A172 (cell line): Measurements from ENCODE around the gene CMTM3. TPM values are rescaled to one million over a fixed set of nuclear protein-coding genes. Genes with fewer than 3 reads are reported as not detected.

Experiments
- DNase-seq: peaks from one replicate; pipeline ENCODE4 v3.0.0-alpha.2; 2015; ENCODE audit warnings: low spot score
- total RNA-seq: library from RNA; depleted of rRNA; stranded (reverse); fragments of >200 nt; shearing (Covaris generic); gene quantifications from 2 replicates; pipeline ENCODE4 v1.2.3, GENCODE V29; 2014

The CMTM3 gene
- total RNA-seq, 1 experiment from 2014 or later, result 53.7 TPM

DNA sequence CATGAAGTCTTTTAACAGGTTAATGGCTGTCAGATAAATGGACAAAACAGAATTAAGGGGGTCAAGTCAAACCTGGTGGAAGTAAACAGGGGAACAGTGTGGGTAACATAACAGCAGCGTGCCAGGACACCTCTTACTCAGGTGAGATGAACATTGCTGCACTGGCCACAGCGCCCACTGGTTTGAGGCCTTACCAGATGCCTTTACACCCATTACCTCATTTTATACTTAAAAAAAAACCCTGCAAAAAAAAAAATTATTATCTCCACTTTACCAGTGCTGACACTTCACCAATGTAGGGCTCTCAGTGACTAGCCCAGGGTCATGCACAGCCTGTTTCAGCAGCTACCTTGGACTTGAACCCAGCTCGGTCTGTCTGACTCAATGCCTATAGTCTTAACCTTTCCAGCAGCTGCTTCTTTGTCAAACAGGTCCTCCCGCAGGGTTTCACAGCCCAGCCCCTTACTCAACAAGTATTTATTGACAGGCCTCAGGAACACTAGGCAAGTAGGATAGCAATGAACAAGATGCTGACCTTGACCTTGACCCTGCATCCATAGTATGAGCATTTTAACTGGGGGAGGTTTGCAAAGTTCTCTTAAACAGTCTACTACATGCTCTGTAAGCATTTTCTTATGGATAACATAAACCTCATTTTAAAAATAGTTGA, 30.2 kb downstream of the CMTM3 start:
- no peak for DNase-seq

DNA sequence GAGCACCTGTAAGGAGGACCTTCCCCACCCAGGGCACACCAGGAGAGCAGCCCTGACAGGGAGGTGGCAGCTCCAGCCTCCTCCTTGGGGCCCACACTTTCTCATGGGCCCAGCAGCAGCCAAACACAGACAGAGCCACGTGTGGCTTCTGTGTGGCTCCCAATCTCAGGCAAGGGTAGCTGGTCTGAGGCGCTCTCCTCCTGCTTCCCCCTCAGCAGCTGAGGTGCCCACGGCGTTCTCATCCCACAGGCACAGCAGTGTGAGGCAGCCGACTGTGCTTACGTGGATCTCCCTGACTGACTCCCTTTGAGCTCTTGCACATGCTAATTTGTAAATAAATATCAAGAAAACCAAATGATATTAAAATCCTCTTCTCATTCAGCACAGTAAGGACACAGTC, 30.9 kb downstream of the CMTM3 start:
- no peak for DNase-seq

DNA sequence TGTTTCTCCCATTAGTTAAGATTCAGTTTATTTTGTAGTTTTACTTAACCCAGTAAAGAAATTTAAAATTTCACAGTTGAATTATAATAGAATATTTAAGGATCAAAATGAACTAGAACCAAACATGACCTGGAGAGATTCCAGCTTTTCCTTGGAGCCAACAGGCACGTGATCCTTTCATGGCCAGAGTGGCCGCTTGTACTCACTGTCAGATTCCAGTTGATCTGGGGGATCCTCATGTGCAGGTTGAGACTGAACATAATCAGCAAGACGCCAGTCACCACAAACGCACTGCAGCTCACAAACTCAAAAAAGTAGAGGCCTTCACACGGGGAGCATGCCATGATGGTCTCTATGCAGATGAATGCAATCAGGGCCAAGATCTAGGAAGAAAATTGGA, 31.7 kb downstream of the CMTM3 start:
- no peak for DNase-seq

DNA sequence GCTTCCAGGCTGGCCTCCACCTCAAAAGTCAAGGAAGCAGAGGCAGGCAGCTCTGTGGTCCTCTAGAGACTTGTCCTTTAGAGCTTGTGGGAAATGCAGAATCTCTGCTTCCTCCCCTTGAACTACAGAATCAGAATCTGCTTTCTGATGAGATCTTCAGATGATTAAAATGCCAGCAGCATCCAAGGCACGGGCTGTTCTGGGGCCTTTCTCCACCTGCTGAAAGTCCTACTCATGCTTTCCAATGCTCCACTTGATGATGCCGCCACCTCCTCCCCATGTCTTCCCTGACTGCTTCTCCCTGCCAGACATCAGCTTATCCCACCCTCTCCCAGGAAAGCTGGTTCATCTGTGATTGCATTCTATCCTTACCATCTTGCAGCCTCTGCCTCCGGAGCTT, 33.3 kb downstream of the CMTM3 start:
- DNase-seq, result no peak

DNA sequence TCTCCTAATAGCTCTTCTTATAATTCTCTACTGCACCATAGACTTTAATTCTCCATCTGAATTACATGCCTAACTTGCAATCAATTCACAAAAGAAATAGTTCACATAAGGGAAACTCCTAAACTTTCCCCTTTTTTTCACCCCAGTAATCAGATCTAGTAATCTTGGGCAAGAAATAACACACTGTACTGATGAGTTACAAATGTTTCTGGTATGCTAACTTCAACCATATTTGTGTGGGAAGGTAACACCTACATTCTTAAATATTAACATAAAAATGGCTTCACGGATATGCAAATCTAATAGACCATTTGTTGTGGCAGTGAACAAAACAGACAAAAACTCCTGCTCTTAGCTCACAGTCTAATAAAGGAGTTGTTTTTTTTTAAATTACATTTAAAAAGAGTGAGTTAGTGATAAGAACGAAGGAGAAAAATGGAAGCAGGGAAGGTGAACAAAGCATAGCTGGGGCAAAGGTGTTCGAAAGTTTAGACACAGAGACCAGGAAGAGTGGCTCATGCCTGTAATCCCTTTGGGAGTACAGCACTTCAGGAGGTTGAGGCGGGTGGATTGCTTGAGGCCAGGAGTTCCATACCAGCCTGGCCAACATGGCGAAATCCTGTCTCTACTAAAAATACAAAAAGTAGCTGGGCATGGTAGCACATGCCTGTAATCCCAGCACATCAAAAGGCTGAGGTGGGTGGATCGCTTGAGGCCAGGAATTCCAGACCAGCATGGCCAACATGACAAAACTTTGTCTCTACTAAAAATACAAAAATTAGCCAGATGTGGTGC, 34.8 kb downstream of the CMTM3 start:
- no peak for DNase-seq

DNA sequence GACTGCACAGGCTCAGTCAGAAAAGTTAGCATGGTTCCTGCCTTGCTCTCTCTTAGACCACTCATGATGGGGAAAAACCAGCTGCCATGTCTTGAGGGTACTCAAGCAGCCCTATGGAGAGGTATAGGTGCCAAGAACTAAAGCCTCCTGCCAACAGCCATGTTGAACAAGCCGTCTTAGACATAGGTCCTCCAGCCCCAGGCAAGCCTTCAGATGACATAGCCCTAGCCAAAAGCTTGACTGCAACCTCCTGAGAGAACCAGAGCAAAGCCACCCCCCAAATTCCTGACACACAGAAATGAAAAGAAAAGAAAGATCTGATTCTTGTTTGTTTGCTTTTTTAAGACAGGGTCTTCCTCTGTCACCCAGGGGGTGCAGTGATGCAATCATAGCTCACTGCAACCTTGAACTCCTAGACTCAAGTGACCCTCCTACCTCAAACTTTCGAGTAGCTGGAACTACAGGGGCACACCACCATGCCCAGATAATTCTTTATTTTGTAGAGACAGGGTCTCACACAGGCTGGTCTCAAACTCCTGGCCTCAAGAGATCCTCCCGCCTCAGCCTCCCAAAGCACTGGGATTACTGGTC, 36.3 kb downstream of the CMTM3 start:
- no peak for DNase-seq

DNA sequence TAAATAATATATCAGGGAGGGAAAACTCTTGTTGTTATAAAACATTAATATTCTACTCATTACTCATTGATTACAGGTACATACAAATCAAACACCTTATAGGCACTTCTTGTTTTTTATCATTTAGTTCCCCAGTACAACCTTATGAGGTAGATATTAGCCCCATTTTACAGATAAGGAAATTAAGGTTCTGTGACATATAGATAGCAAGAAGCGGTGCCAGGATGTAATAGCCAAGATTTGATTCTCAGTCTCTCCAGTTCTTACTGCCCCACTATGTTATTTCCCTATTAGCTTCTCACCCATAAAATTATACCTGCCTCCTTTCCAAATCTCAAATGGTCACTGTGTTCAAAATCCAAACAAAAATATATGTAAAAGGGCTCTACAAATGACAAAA, 36.9 kb downstream of the CMTM3 start:
- DNase-seq, result no peak

DNA sequence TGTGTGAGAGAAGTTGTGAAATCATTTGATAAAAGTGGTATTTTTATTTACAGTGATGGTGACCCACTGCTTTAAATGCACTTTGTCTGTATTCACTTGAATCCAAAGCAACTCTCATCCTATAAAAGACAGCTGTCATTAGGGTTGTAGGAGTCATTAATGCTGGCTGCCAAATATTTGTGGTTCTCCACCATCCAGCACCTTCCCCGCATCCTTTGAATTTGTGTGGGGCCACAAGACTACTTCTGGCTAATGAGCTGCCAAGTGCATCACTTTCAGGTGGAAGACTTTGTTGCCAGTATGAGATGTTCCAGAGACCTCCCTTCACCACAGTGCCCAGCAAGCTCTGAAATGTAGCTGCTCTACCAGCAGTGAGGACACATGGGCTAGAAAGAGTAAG, 43.4 kb downstream of the CMTM3 start:
- no peak for DNase-seq

DNA sequence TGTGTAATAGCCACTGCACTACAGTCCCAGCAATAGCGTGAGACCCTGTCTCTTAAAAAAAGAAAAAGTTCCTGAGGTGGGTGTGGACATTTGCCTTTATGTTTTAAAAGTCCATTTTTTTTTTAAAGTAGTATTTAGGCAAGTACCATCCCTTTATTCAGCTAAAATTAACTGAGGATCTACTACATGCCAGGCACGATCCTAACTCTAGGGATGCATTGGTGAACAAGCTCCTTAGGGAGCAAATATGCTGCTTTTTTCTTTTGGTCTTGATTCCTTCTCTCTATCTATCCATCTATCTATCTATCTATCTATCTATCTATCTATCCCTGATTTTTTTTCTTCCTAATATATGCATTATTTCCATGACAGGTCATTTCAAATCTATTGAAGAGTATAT, 44.7 kb downstream of the CMTM3 start:
- DNase-seq, result no peak

DNA sequence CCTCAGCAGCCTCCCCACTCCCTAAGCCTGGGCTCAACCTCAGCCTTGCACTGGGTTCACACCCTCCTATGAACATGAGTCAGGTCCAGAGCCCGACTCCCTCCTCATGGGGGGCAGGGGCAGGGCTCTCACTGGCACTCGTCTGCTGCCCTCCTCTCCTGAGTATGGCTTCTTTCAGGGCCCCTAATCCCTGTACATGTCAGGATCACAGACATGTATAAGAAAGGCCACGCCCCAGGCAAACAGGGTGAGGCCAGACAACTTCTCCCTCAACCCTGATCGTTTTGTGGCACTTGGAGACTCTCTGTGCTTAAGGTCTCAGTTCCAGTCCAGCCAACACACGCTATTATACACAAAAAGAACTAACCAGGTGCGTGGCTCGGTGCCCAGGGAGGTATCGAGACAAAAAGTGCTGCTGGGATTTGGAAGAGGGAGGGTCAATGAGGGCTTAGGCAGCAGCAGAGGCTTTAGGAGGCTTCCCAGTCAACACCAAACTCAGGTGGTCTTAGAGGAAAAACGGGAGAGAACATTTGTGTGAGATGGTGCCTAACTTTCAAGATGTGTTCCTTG, 45.2 kb downstream of the CMTM3 start:
- DNase-seq, result no peak

DNA sequence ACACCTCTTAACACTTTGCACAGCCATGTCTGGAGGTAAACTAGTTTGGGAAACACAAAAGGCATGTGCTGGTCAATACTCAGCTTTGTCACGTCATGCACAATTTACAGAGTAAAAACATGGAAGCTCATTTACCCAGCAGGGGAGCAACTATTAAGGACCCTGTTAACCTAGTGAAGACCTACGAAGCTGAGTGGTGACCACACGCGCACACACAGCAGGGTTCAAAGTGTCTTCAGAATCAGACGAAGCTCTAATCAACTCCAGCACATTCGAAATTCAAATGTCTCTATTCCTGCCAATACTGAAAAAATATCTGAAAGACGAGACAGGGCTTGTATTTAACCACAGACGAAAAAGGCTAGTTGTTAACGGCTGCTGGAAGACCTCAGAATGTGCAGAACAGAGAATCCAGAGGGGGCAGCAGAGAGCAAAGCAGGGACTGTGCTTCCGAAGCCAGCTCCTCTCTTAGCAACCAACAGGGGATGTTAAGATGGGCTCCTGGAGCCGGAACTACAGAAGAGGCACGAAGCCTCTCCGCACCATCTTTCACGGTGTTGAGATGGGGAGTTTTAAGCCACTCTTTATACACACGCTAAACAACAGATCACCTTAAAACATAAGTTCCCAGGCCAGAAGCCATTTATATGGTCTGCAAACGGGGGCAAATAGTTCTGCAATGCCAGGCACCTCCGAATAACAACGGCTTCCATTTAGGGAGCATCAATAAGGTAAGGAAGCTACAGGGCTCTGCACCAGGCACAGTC, 46.4 kb downstream of the CMTM3 start:
- peak; percentile 79 for DNase-seq

DNA sequence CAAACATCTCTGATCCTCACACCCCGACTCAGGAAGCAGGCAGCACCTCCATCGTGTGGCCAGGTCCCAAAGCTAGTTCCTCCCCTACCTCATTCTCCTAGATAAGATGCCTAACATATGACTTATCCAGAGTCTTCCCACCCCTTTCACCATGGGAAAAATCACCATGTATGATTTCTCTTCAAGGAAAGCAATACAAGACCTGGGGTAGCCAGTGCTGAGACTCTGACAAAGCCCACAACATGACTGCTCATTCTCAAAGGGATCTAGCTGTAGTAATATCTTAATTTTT, 46.9 kb downstream of the CMTM3 start:
- DNase-seq, result no peak

DNA sequence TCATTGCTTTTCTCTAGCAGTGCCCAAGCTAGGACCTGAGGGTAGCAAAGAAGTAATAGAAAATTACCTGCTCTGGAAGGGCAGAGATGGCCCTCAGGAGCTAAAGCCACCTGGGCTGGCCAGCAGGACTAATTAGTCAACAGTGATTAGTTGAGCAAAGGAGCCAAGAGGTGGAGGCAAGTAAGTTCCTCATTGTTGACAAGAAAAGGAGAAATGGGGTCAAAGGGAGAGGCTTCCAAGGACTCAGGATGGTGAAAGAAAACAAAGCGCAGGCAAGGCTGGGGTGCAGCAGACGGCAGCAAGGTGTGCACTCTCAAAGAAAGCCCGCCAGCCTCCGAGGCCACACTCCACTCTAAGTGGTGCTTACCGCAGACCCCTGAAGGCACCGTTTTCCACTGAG, 47.5 kb downstream of the CMTM3 start:
- DNase-seq, result no peak

DNA sequence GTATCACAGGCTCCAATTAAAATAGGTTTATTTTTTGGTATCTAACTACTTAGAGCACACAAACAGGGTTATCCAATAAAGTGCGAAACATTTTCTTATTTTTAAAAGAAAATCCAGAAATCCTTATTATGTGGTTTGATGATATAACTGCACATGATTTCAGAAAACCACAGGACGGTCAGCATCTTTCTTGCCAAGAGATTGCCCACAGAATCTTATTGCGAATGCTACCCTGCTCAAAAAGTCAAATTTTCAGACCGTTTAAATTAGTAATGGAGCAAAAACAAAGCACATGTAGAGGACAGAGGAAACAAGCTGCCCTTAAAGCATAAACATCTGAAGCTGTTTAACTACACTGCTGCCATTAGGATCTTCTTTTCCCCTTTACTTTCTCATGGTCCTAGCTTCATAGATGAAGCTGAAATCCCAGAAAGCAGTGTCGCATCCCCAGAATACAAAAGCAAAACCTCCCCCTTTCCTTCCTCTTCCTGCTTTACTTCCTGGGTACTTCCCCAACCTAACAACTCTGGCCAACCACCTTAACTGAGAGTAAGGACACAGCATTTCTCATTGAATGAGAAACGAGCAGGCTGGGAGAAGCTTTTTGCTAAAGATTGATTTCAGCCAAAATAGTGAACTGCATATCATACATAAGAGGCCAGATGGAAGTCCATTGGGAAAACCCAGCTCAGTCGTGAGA, 48.3 kb downstream of the CMTM3 start:
- no peak for DNase-seq

DNA sequence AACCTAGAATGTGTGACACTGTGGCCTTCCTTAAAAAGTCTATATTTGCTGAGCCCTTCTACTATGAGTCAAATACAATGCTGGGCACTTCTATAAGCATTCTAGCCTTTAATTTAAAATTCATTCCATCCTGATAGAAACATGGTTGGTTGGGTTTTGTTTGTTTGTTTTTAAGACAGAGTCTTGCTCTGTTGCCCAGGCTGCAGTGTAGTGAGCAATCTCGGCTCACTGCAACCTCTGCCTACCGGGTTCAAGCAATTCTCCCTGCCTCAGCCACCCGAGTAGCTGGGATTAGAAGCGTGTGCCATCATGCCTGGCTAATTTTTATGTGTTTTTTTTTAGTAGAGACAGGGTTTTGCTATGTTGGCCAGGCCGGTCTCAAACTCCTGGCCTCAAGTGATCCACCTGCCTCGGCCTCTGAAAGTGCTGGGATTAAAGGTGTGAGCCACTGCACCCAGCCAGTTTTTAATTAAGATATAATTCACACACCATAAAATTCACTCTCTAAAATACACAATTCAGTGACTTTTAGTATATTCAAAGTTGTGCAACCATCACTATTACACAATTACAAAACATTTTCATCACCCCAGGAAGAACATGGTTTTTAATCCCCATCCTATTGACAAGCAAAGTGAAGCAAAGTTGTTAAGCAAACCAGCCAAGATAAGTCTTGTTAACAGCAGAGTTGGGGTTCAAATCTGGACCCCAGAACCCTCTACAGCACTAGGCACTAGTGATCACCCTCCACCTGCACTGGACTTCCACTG, 49.3 kb downstream of the CMTM3 start:
- no peak for DNase-seq

DNA sequence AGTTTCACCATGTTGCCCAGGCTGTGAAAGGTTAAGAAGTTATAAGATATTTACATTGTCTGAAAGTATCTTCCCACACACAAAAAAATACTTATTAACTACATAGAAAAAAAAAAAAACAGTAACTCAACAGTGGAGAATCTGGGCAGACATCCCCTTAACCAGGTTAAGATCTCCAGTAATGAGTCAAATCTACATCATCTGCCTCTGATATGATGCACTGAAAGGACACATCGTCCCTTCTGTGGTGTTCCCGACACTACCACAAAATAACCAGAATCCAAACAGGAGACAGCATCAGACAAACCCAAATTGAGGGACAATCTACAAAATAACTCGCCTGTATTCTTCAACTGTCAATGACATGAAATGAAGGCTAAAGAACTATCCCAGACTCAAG, 52.0 kb downstream of the CMTM3 start:
- no peak for DNase-seq

DNA sequence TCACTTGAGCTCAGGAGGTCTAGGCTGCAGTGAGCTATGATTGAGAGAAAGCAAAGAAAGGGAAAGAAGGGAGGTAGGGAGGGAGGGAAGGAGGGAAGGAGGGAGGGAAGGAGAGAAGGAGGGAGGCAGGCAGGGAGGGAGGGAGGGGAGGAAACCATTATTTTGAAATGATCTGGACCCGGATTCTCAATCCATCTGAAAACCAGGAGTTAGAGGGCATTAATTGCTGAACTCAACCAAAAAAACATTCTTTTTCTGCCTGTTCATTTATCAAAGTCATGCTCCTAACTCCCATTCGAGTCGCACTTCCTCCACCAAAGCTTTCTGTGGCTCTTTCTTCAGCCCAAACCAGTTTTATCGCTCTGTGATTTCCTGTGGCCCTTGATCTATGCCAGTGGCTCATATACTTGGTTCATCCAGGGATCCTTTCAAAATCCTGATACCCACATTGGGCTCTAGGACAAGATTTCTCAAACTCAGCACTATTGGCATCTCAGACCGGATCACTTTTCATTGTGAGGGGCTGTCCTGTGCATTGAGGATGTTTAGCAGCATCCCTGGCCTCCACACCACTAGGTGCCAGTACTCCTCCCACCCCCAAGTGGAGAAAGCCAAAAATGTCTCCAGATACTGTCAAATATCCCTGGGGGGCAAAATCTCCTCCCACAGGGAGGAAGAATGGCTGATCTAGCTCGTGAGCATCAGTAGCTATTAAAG, 53.8 kb downstream of the CMTM3 start:
- DNase-seq, result no peak

DNA sequence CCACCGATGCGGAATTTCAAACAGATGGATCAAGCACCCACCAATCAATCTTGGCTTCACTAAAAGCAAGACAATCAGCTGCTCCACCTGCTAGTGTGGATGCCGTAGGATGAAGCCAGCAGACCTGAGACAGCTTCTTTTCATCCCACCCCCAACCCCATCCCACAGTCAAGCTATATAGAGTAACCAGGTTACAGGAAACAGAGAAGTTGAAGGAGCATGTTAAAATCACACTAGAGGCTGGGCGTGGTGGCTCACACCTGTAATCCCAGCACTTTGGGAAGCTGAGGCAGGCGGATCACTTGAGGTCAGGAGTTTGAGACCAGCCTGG, 54.3 kb downstream of the CMTM3 start:
- no peak for DNase-seq

DNA sequence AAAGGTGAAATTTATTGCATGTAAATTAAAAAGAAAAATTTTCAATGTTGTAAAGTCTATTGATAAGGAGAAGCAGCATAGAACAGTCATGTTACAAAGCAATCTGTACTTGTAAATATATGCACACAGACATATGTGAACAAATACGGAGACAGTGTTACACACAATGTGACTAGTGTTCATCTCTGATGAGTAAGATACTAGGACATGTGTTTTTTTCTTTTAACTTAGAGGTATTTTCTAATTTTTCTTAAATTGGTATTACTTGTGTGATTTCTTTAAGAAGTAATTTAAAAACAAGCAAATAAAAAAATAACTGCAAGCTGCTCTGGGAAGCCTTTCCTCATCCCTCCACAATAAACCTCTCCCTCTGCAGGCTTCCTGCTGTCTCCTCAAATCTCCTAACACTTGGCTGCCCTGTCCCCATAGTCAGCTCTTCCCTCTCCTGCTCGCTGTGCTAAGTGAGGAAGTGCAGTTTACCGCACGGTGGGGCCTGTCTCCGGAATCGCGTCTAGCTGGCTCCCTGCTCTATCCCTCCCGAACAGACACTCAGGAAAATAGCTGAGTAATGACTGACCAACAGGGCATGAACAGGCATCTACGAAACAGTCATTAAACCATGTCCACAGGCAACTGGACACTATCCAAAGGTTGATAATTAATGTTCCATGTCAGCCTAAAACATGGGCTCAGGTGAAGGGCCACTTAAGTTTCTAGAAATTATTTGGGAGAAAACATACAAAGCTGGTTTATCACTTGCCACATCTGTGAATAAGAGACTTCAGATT, 56.1 kb downstream of the CMTM3 start:
- DNase-seq, result peak; percentile 88

DNA sequence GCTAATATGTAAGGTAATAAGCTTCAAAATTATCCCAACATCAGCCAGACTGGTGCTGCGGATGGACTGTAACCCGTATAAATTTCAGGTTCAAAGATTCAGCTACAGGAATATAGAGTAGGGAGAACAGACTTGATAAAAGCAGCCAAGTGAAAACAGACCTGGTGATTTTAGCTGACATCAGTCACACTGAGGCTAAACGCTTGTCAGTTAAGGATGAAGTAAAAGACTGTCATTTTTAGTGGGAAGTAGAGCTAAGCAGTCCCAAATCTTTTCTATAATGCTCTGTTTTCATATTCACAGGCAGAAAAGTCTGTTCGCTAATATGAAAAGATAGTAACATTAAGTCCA, 56.7 kb downstream of the CMTM3 start:
- DNase-seq, result peak; percentile 13
